ENCODE data around the gene PHLPP1.
"Not testable (repeated sequence)": the region's sequence is repeated elsewhere in the genome, so short reads cannot be mapped to it uniquely, and the experiment has no call there.

Gene PHLPP1

DNA sequence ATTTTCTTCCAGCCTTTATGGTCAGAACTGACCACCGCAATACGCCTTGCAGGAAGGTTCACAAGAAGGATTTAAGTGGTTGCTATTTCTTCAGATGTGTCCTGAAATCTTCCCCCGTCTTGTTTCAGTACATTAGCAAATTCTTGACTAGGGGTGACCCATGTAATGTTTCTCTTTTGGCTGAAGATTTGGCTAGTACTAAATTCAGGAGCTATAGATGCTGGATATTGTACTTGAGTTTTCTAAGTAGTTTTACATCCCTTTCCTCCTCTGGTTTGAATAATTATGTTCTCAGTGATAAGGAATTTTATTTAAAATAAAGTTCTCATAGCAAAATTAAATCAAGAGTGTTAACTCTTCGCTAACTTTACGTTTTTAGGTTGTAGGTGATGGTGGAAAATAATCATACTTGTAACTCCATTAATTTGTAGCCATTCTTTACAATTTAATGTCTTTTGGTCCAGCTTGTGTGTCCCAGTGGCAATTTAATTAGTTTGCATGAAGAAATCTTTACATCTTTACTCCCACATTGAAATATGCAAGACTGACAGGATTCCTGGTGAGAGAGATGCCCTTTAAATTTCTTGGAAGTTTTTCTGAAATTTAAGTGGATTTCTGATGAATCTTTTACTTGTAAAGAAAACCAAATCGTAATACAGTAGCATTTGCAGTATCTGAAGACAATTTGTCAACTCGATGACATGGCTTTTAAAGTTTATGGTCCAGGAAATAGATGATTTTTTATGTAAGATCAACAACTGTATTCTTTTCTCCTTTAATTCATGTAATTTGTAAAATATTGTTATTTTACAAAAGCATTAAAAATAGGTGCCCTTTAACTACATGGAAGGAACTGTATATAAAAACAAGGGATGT is 2.8 kb downstream of the PHLPP1 start:
- DNase-seq: no peak

GRCh38 chr18:62720048-62720447 is 4.7 kb downstream of the PHLPP1 start:
- DNase-seq: no peak

GRCh38 chr18:62720766-62721613 is 5.6 kb downstream of the PHLPP1 start:
- DNase-seq: no peak

DNA sequence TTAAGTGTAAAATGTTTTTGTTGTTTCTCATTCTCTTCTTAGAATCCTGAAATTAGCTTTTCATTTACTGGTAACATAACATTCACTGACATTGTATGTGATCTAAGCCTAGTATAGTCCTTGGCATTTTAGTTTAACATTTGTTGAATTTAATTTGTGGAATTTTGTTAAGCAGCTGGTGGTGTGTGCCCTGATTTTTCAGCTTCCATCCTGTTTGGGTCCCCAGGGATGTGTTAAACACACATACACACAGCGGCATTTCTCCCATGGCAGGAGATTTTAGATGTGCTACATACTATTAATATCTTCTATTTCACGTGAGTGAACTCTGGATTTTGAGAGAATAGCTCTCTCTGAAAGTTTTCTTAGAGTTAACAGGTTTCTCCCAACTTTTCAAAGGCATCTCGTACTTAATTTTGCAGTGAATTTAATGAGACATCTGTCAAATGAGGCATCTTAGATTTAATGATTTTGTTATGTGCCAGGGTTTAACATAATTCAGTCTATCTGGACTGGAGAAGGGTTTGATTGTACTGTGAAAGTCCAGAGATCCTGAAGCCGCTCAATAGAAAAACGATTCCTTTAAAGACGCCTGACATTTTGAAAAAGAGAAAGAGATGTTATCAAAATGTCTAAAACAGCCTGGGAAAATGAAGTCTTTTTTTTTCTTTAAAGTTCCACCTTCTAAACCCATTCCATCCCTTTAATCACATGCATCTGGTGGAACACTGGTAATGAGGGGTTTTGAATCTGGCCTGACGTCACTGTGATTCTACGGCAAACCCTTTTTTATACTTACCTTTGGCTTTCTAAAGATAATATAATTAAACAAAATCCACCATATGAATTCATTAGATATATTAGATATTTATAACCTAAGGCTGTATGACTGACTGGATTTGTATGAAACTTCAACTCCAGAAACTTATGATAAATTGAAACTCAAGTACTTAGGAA is 6.8 kb downstream of the PHLPP1 start:
- no peak for DNase-seq

DNA sequence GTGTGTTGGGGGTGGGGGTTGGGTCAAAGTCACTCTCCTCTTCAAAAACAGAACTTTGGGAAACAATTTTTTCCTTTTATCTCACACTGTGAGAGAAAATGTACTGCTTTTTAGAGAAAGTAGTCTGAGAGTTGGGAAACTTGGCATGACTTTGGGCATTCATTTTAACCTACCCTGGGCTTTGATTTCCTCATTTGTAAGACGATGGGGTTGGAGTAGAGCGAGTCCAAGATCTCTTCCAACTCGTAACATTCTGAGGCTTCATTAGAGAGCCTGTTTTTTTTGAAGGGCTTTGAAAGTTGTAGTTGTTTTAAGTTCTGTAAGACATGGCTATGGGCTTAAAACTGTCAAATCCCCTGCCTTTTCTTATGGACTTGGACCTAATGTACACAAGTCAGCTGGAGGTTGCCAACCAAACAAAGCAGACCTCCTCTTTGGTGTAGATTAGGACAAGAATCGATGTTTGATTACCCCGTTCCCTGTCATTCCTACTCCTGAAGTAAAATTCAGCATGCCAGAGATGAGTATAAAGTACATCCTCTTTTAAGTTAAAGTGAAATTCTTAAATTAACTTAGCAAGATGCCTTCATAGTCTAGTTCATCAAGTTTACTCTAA is 8.4 kb downstream of the PHLPP1 start:
- no peak for DNase-seq

DNA sequence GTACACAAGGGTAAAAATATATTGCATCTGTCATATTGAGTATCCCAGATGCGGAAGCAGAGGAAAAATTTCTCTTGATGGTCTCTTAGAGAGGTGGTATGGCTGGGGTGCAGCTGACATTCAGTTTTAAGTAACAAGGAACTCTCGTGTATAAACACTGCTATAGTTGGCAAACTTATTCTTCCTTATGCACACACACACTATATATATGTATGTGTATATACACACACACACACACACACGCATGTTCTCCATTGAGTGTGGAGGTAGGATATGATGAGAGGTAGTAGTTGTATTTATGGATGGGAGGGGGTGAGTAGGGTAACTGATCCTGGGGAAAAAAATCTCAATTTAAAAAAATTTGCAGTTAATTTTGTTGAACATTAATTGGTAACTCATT is 10.6 kb downstream of the PHLPP1 start:
- DNase-seq: no peak

DNA sequence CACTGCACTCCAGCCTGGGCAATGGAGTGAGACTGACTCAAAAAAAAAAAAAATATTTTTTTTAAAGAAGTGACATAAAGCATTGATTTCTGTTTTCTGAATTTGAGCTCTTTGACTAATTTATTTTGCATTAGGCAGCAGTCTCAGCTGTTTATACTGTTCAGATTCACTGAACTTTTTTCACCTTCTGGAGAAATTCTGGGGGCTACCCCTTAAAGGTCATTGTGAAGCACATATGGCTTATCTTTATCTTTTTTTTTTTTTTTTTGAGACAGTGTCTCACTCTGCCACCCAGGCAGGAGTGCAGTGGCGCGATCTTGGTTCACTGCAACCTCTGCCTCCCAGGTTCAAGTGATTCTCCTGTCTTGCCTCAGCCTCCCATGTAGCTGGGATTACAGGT is 12.9 kb downstream of the PHLPP1 start:
- no peak for DNase-seq

DNA sequence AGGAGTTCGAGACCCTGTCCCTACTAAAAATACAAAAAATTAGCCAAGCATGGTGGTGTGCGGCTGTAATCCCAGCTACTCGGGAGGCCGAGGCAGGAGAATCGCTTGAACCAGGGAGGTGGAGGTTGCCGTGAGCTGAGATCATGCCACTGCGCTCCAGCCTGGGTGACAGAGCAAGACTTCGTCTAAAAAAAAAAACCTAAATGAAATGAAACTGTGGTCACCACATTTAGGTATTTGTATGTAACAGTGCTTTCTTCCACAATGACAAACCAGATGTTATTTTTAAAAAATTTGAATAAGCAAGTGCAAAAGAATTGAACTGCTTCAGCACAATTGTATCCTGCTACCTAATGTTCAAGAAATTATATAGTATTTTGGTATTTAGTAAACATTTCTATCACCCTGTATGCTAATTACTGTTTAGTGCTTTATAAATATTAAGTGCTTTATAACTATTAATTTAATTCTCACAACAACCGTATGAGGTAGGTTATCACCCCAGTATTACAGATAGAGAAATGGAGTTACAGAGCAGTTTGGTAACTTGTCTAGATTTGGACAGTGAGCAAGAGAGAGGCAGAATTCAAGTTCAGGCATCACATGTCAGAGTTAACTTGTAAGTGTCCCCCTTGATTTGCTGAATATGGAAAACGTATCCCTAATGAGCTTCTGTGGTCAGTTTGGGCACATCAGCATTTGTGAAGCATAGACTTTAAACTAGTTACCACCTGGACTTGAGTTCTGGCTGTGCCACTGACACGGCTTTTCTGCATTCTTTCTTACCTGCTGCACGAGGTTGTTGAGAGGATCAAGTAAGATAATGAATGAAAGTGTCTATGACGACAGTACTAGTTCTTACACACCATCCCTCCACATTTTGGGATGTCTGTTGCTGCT is 14.4 kb downstream of the PHLPP1 start:
- no peak for DNase-seq

DNA sequence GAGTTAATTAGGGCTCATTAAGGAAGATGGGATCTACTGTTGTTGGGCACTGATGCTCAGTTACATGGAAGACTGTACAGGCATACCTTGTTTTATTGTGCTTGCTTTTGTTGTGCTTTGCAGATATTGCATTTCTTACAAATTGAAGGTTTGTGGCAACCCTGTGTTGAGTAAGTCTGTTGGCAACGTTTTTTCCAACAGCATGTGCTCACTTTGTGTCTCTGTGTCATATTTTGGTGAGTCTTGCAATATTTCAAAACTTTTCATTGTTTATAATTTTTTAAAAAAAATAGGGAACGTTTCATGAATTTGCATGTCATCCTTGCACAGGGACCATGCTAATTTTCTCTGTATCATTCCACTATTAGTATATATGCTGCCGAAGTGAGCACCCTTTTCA is 15.6 kb downstream of the PHLPP1 start:
- no peak for DNase-seq

DNA sequence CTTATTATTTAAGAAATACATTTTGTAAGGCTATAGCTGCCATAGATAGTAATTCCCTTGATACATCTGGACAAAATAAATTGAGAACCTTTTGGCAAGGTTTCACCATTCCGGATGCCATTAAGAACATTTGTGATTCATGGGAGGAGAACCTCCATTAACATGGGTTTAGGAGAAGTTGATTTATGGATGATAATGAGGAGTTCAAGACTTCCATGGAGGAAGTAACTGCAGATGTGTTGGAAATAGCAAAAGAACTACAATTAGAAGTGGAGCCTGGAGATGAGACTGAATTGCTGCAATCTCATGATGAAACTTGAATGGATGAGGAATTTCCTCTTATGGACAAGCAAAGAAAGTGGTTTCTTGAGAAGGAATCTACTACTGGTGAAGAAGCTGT is 17.3 kb downstream of the PHLPP1 start:
- no peak for DNase-seq

GRCh38 chr18:62734290-62734689 is 18.9 kb downstream of the PHLPP1 start:
- DNase-seq: no peak

DNA sequence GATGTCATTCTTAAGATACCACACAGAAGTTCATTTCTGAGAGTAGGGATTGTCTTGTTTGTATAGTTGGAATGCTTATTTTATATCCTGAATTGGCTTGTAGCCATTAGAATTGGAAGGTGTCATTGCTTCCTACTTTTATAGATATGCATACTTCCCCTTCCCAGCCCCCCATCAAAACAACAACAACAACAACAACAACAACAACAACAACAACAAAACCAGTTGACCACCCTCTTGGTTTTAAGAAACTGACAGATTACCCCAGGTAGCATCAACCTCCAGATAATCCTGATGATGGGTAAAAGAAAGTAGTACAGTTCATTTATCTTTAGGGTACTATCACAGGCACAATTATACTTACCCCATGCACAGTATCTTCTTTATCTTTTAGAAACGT is 20.0 kb downstream of the PHLPP1 start:
- no peak for DNase-seq

- DNase-seq: no peak
Measured at GRCh38 chr18:62736077-62736855, 20.9 kb downstream of the PHLPP1 start.

DNA sequence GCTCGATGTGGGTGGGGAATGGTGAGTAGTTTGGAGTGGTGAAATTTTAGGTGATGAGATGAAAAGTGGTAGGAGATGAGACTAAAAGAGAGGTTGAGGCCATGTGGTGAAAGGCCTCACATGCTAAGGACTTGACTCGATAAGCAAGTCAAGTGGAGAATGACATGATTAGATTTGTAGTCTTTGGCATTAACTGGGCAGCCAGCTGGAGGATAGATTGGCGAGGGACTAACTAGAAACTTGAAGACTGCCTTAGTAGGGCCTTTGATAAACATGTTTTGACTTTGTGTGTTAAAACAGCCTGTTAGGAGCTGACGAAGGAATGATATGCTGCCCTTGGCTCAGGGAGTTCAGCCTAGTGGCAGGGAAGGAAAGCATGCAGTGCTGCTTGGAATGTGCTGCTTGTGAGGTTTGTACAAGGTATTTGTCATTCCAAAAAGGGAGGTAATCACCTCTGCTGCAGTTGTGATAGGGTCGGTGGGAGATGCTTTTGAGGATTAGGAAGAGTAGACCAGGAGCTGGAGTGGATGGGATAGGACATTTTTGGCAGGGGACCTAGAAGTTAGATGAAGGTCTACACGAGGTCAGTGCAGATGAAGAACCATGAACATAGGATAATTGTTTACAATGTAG is 22.0 kb downstream of the PHLPP1 start:
- no peak for DNase-seq

- DNase-seq: no peak
Measured at GRCh38 chr18:62738639-62739038, 23.3 kb downstream of the PHLPP1 start.

DNA sequence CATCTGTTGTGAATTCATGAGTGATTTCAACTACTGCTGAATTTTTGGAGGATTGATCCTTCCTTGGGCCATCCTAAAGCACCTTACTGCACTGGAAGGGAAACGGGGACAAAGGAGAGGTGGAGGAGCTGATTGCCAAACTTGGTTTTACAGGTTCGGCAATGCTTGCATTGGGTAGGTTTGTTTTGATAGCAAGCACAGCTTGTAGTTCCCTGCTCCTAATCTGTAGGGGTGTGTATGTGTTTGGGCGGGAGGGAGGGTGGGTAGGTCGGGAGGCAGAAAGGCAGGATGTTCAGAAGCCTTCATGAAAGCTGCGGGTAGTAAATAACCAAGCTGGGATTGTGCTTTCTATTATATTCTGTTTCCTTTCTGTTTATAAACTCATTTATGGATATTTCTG is 24.6 kb downstream of the PHLPP1 start:
- DNase-seq: no peak

DNA sequence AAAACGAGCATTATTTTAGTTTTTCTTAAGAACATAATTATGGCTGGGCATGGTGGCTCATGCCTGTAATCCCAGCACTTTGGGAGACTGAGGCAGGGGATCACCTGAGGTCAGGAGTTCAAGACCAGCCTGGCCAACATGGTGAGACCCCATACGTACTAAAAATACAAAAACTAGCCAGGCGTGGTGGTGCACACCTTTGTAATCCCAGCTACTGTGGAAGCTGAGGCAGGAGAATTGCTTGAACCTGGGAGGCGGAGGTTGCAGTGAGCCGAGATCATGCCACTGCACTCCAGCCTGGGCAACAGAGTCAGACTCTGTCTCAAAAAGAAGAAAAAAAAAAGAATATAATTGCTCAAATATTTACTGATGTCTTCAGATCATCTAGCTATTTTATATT is 25.3 kb downstream of the PHLPP1 start:
- not testable (repeated sequence) for DNase-seq

DNA sequence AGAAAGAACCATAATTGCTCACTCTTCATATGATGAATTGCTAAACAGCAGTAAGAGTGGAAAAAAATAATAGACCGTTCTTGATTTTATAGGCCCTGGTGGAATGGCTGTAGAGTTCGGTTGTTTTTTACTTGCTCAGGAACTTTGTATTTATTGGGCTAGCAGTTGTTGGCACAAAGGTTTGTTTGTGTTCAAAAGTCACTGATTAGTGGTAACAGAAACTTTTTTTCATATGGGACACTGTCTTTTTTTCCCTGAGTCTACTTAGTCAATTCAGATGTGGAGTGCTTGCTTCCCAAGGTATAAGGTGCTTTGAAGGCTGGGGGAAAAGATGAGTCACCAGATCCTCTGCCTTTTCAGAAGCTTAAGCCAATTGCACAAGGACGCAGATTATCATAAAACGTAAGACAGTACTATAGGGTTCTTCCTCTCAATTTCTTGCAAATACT is 25.8 kb downstream of the PHLPP1 start:
- peak; percentile 60 for DNase-seq

DNA sequence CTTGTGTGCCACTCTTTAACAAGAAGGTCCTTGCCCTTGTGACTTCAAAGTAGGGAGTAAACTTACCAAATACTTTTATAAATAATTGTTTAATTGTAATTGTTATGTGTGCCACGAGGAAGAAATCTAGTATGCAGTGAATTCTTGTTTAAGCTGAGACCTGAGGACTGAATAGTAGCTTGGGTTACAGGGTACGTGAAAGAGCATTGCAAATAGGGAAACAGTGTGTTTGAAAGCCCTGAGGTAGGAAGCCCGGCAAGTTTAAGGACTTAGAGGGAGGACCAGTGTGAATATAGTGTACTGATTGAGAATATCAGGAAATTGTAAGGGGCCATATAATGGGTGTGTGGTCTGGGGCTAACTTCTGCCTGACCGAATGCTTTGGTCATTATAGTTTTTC is 26.2 kb downstream of the PHLPP1 start:
- DNase-seq: no peak
